ENCODE measurements around the gene CRAMP1. TPM values are rescaled to one million over a fixed set of nuclear protein-coding genes. Genes with fewer than 3 reads are reported as not detected.
"Not testable (repeated sequence)": the region's sequence is repeated elsewhere in the genome, so short reads cannot be mapped to it uniquely, and the experiment has no call there.

The CRAMP1 gene
- polyA plus RNA-seq, 1 donor = 27.3 TPM

DNA sequence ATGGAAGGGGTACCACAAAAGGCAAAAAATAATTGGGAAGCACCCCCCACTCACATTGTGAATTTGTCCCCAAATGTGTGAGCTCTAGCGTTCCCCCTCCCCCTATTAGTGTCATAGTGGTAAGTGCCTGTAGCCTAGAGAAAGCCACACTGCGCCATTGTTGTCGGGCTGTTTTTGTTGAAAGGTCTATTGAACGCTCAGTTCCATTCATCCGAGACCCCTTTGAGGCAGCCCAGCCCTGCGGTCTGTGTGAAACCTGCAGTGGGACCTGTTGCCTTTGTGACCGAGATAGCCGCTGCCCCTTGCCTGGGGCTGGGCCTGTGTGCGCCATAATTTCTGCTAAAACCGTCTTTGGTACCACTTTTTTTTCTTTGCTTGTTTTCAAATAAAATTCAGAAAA lies 68.9 kb downstream of the CRAMP1 start:
- no peak for DNase-seq

DNA sequence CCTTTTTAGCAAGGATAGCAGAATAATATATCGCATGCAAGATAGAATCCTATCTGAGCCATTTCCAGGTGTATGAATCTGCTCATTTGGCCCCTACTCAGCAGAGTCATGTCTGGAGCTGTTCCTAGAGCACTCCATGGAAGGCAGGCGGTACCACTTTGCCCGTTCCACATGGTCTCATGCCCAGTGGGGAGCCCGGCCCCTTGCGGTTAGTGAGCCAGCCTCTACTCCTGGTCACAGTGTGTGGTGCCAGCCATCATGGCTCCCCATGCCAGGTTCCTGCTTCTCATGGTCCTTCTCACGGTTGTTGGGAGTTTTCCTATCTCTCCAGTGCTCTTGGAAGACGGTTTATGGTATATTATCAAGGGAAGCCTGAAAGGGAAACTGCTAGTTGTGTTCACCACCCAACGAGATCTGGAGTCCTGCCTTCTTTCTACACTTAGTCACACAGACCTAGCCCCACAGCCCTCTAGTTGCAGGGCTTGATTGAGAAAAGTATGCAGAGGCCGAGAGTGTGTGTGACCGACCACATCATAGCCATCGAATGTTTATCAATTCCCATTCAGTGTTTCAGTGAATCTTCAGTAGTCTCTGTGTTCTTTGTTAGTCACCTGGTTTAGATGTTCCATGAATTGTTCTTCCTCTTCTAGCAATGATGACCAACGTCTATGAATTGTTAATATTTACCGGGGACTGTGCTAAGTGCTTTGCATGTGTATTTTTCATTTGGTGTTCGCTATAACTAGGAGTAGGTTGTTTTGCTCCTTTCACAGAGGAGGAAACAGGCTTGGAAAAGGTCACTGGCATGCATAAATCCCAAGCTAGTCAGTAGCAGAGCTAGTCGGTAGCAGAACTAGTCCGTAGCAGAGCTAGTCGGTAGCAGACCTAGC lies 75.5 kb downstream of the CRAMP1 start:
- no peak for DNase-seq

GRCh38 chr16:1688807-1689560 lies 76.8 kb downstream of the CRAMP1 start:
- no peak for DNase-seq

DNA sequence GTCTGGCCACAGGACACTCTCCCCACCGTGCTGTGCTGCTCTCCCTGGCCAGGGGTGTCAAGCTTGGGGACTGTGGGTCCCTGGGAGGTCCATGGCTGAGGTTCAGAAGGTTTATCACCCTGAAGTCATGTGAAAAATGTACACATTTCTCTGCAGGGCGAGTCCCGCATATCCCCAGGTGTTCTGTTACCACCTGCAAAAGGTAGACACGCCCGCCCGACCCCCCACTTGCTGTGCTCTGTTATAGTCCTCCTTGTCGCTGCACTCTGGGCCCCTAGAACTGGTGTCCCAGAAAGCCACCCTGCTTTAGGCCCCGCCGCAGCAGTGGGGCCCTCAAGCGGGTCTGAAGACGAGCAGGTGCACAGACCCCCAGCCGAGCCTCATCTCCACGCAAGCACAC lies 77.7 kb downstream of the CRAMP1 start:
- no peak for DNase-seq

GRCh38 chr16:1690810-1691209 lies 78.7 kb downstream of the CRAMP1 start:
- no peak for DNase-seq

- no peak for DNase-seq
These were observed 79.1 kb downstream of the CRAMP1 start for GRCh38 chr16:1691276-1691675.

- no peak for DNase-seq
These were observed 79.8 kb downstream of the CRAMP1 start for GRCh38 chr16:1691956-1692355.

GRCh38 chr16:1696863-1697262 lies 84.7 kb downstream of the CRAMP1 start:
- DNase-seq = no peak

DNA sequence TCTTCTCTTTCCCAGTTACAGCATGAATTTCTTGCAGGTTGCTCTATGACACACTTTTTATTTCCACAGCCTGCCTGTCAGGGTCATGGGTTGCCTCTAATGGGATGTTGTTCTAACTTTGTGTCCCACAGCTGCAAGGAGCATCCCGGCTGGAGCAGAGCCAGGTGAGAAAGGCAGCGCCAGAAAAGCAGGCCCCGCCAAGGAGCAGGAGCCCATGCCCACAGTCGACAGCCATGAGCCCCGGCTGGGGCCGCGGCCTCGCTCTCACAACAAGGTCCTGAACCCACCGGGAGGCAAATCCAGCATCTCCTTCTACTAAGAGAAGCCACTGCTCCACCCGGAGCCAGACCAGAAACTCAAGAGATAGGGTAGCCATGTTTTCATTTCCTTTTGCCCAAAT lies 86.5 kb downstream of the CRAMP1 start:
- no peak for DNase-seq

- no peak for DNase-seq
These were observed 88.1 kb downstream of the CRAMP1 start for GRCh38 chr16:1700246-1700645.

DNA sequence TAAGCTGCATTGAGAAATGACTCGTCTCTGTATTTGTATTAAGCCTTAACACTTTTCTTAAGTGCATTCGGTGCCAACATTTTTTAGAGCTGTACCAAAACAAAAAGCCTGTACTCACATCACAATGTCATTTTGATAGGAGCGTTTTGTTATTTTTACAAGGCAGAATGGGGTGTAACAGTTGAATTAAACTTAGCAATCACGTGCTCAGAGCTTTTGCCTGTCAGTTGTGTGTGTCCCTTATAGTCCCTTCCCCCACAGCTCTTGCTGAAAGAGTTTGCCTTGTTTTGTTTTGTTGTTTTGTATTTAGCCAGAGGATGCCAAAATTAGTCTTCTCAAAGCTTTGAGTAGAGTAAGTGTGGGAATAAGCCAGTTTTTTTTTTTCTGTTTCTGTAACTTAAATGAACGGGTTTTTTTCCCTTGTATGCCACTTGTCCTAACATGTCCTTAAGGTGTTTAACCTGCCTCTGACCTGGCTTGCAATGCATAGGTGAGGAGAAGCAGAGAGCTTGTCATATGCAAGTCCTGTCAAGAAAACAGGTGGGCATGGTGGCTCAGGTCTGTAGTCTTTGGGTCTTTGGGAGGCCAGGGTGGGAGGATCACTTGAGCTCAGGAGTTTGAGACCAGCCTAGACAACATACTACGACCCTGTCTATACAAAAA lies 89.2 kb downstream of the CRAMP1 start:
- no peak for DNase-seq

- DNase-seq = not testable (repeated sequence)
These were observed 93.1 kb downstream of the CRAMP1 start for GRCh38 chr16:1705324-1705687.

DNA sequence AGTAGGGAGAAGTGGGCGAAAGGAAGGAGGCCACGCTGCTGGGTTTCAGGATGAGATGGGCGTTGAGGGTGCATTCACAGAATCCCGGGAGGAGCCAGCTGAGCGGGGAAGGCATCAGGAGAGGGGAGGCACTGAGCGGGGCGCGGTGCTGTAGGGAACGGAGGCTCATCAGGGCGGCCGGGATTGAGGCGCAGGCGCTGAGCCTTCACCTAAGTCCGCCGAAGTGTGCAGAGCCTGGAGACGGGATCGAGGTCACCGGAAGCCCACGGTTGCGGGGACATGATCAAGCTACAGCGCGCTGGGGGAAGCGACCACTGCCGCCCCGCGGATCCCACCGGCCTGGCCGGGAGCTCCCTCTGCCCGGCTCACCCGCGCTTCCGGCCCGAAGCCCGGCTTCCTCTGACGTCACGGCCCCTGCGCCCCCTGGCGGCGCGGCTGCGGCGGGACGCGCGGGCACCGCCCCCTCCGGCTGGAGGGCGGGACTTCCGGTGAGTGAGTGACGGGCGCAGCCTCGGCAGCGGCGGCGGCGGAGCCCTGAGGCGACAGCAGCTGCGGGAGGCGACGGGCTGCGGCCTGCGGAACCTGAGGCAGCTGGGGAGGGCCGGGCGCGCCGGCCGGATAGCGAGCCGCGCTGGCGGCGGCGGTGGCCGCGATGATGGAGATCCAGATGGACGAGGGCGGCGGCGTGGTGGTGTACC lies 93.7 kb downstream of the CRAMP1 start, which contains the start of gene MAPK8IP3:
Gene MAPK8IP3, plus strand, starts transcription at position 508 of the 698 bp plus-strand sequence. Its CDS starts 145 bp downstream, at position 653.
- peak; percentile 91 for DNase-seq

DNA sequence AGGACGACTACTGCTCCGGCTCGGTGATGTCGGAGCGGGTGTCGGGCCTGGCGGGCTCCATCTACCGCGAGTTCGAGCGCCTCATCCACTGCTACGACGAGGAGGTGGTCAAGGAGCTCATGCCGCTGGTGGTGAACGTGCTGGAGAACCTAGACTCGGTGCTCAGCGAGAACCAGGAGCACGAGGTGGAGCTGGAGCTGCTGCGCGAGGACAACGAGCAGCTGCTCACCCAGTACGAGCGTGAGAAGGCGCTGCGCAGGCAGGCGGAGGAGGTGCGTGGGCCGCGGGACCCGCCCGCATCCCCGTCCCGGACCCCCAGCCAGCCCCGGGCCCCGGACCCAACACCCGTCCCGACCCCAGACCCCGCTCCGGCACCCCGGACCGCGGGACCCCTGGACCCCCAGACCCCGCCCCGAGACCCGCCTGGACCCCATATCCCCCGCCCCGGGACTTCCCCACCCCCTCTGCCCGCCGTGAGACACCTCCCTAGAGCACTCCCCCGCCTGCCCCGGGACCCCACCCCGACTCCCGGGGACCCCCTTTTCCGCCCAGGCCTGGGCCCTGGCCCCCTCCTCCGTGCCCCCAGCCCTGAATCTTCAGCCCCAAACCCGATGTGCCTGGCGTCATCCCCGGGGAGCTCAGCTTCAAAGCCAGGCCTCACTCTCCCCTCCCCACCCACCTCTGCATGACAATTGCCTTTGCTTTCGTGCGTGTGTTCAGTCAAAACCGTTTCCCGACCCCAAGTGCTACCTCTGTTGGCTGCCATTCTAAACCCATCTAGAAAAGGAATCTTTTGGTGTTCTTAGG lies 94.4 kb downstream of the CRAMP1 start:
- peak; percentile 11 for DNase-seq

DNA sequence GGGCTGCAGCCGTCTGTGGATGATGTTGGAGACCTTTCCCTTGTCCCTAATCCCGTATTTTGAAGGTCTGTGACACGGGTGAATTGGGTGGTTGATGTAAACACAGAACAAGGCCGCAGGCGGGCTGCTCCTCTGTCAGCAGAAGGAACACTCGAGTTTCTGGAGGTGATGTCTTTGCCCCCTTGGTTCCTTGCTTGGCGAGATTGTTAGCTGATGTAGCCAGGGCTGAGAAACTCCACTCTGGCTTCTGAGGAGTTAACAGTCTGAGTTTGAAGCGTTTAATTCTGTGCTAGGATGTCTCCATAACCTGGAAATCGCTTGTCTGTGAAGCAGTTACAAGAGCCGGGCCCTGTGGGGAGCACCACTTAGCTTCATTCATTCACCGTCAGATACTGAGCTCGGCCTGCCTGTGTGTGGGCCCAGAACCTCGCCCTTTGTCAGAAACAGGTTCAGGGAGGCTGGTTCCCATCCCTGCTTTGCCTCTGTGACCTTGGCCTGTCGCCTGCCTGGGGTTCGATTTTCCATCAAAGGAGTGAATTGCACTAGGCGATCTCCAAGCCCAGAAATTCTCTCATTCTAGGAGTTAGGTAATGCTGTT lies 95.1 kb downstream of the CRAMP1 start:
- peak; percentile 5 for DNase-seq

- no peak for DNase-seq
These were observed 96.1 kb downstream of the CRAMP1 start for GRCh38 chr16:1708083-1708767.

- peak; percentile 11 for DNase-seq
These were observed 96.6 kb downstream of the CRAMP1 start for GRCh38 chr16:1708768-1709180.

DNA sequence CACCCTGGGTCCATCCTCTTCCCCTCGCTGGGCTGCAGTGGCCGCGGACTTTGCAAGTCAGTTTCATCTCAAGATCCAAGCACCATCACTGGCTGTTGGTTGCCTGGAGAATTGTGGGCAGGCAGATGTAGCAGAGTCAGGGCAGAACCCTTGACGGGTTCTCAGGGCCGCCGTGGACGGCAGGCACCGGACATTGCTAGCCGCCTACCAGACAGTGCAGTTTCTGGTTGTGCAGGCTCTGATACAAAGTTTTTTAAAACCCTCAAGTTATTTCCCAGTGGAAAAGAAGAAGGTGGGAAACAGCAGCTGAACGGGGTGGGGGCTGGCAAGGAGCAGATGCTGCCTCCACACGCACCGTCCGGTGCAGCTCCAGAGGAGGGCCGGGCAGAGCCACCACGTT lies 97.2 kb downstream of the CRAMP1 start:
- no peak for DNase-seq

- DNase-seq = no peak
These were observed 98.8 kb downstream of the CRAMP1 start for GRCh38 chr16:1710811-1711507.

Data from left kidney (tissue), 2 donors.